ENCODE results near the gene SMIM33. TPM values are rescaled to one million over a fixed set of nuclear protein-coding genes. Genes with fewer than 3 reads are reported as not detected.

Gene SMIM33
- total RNA-seq, 4 donors from 2014 or later, result not detected

DNA sequence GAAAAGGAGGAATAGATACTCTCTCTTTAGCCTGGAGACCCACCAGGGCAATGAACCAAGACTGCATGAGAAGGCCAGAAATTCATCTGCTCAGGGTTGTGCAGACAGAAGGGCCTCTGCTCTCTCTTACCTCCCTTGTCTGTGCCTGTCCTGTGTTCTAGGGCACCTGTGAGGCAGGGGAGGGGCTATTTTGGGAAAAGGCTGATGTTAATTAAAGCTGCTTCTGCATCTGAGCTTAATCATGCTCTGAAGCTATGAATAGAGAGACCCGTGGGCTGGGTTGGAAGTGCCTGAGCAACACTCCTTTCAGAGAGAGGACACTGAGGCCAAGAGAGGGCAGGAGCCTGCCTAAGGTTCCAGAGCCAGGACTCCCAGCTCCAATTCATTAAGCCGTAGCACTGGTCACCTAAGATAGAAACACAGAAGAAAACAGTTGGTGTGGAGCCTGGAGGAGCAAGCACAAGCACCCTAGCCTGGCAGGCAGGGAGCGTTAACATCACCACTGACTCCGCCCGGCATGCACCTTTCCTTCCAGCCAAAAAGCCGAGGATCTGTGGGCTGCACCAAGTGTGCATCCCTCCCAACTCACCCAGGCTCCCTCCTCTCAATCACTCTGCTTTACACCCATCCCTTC lies 43.2 kb downstream of the SMIM33 start:
- Histone ChIP-seq H3K27me3 (no peaks in the 10 kb centered on the region), H3K9me3 (no peaks in the 10 kb centered on the region), H3K4me1 (peaks cover 11 to 43% (median 17%) of the 10 kb centered on the region in 3 donors), H3K36me3 (no peaks in the 10 kb centered on the region), H3K27ac (peak overlapping the region in 2 of 4 donors; percentile 19 to 27), H3K4me3 (no peak overlapping the region)
- DNase-seq, result no peak
- 53 to 68% methylated on average over 6 of the region's 6 CpGs for WGBS, 2 donors
- TF ChIP-seq, protein P1, sequence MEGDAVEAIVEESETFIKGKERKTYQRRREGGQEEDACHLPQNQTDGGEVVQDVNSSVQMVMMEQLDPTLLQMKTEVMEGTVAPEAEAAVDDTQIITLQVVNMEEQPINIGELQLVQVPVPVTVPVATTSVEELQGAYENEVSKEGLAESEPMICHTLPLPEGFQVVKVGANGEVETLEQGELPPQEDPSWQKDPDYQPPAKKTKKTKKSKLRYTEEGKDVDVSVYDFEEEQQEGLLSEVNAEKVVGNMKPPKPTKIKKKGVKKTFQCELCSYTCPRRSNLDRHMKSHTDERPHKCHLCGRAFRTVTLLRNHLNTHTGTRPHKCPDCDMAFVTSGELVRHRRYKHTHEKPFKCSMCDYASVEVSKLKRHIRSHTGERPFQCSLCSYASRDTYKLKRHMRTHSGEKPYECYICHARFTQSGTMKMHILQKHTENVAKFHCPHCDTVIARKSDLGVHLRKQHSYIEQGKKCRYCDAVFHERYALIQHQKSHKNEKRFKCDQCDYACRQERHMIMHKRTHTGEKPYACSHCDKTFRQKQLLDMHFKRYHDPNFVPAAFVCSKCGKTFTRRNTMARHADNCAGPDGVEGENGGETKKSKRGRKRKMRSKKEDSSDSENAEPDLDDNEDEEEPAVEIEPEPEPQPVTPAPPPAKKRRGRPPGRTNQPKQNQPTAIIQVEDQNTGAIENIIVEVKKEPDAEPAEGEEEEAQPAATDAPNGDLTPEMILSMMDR (IDR thresholded peaks at IDR 0.05), result no peak
- no peak for TF ChIP-seq POLR2A (IDR thresholded peaks at IDR 0.05)
- intact Hi-C loops (cut with DNase I), result loop anchor here (5.0 kb wide), 1 partner anchor 92 kb away; no protein-coding TSS in a partner anchor

DNA sequence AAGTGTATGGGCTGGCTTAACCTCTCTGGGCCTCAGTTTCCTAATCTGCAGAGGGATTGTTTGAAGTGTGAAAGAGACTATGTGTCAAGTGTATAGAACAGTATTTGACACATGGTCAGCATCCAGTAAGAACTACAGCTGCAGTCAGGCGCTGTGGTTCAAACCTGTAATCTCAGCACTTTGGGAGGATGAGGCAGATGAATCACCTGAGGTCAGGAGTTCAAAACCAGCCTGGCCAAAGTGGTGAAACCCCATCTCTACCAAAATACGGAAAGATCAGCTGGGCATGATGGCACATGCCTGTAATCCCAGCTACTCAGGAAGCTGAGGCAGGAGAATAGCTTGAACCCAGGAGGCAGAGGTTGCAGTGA lies 43.7 kb downstream of the SMIM33 start:
- H3K4me3 ChIP-seq, result no peak overlapping the region
- 0 to 80% methylated on average over 1 of the region's 2 CpGs for WGBS, 2 donors
- TF ChIP-seq, protein P1 (IDR thresholded peaks at IDR 0.05), result no peak
- TF ChIP-seq POLR2A (IDR thresholded peaks at IDR 0.05), result no peak
- H3K36me3 ChIP-seq, result no peaks in the 10 kb centered on the region
- H3K4me1 ChIP-seq, result peaks cover 11 to 43% (median 17%) of the 10 kb centered on the region in 3 donors
- peak overlapping the region in 2 of 4 donors; percentile 19 to 27 for H3K27ac ChIP-seq
- no peaks in the 10 kb centered on the region for H3K9me3 ChIP-seq
- no peak for DNase-seq
- no peaks in the 10 kb centered on the region for H3K27me3 ChIP-seq
- intact Hi-C loops (cut with DNase I), result loop anchor here (5.0 kb wide), 1 partner anchor 92 kb away; no protein-coding TSS in a partner anchor

DNA sequence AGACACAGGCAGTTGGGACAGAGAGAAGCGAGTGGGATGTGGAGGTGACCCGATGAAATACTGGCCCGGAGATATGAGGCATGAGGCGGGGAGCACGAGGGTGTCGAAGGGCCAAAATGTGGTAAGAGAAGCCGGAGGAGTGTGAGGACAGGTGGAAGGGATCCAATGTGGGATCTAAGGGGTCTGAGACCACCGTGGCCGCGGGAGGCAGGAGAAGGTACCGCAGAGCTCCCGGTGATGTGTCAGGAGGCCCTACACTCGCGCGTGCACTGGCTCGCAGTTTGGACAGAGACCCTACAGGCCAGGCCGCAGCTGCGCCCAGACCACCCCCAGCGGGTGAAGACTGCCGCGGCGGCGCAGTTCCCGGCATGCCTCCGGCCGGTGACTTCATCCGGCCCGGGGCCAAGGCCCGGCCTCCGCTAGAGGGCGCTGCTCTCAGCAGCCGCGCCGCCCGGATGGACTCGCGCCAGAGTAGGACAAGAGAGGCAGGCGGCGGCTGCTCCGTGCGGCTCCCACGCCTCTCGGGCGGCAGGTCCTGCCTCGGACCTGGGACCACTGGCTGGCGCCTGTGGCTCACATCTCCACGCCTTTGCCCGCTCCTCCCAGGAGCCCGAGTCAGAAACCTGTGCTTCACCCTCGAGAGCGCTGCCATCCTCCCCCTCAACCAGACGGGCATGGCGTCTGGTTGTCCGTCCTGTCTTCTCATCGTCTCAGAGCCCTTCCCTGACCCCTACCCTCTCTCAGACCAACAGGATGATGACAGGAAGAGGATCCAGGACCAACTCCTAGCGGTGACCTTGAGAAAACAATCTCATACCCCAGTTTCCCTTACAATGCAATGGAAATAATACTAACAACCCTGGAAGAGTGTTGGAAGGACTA lies 47.1 kb downstream of the SMIM33 start:
- H3K9me3 ChIP-seq, result no peaks in the 10 kb centered on the region
- peak in 2 of 4 donors; percentile 29 to 72 for TF ChIP-seq POLR2A (IDR thresholded peaks at IDR 0.05)
- TF ChIP-seq, protein P1 (IDR thresholded peaks at IDR 0.05), result peak; percentile 97 to 99 (median 98)
- 7 to 20% methylated on average over 12 to 34 of the region's 56 CpGs for WGBS, 2 donors
- peak overlapping the region; percentile 90 to 94 (median 90) for H3K27ac ChIP-seq
- peaks cover 5 to 28% (median 9%) of the 10 kb centered on the region in 3 donors for H3K4me1 ChIP-seq
- H3K27me3 ChIP-seq, result no peaks in the 10 kb centered on the region
- peak; percentile 32 for DNase-seq
- intact Hi-C loops (cut with DNase I), result no loop called here
- peak overlapping the region; percentile 50 to 73 (median 62) for H3K4me3 ChIP-seq
- no peaks in the 10 kb centered on the region for H3K36me3 ChIP-seq

Small RNA genes within 50 kb of the gene (small RNA-seq; reads per million reads assigned to genes)
- gene RNU5B-4P, result 0 reads per million in 4 donors

Other genes starting within 250 kb of the SMIM33 start
- gene MATR3, start 177.3 kb upstream of the SMIM33 start, total RNA-seq, result 100 to 1,000 TPM; 103 to 185 (median 147) TPM
- gene PAIP2, start 129.2 kb upstream of the SMIM33 start, total RNA-seq, result 10 to 100 TPM; 33.7 to 69.0 (median 57.6) TPM
- 1 to 10 TPM in 1 of 4 donors, not detected in 3; 6.4 TPM for gene SLC23A1, start 87.7 kb upstream of the SMIM33 start, total RNA-seq
- gene MZB1, start 81.1 kb upstream of the SMIM33 start, total RNA-seq, result 10 to 100 TPM in 1 of 4 donors, 1 to 10 TPM in 1, under 1 TPM in 2; 0.49 to 11.0 (median 2.0) TPM
- 1 to 10 TPM in 3 of 4 donors, under 1 TPM in 1; 0.95 to 1.8 (median 1.0) TPM for gene PROB1, start 75.9 kb upstream of the SMIM33 start, total RNA-seq
- gene SPATA24, start 66.9 kb upstream of the SMIM33 start, total RNA-seq, result 1 to 10 TPM; 1.5 to 5.9 (median 5.5) TPM
- gene DNAJC18, start 31.5 kb upstream of the SMIM33 start, total RNA-seq, result 1 to 10 TPM in 3 of 4 donors, under 1 TPM in 1; 0.53 to 6.9 (median 3.9) TPM
- 10 to 100 TPM in 2 of 4 donors, 1 to 10 TPM in 2; 1.7 to 19.5 (median 6.9) TPM for gene ECSCR, start 8.3 kb upstream of the SMIM33 start, total RNA-seq
- 10 to 100 TPM; 33.0 to 49.6 (median 38.6) TPM for gene STING1, start 11.8 kb downstream of the SMIM33 start, total RNA-seq
- 10 to 100 TPM; 63.7 to 85.4 (median 81.1) TPM for gene UBE2D2, start 90.3 kb downstream of the SMIM33 start, total RNA-seq
- 10 to 100 TPM; 13.9 to 40.4 (median 22.9) TPM for gene CXXC5, start 177.3 kb downstream of the SMIM33 start, total RNA-seq